HK-2 (cell line): ENCODE measurements around the gene ZNF558.

Source experiments
- DNase-seq: peaks from one replicate; pipeline ENCODE4 v3.0.0-alpha.2; 2018; ENCODE audit not compliant: unreplicated experiment

Gene ZNF558

GRCh38 chr19:8832132-8833021 lies at the start of gene ZNF558, which contains the start of gene MBD3L1:
Gene ZNF558 (minus strand): TSS chr19:8832304. CDS start chr19:8822659, 9,645 bp downstream.
Gene MBD3L1 (plus strand): TSS chr19:8832377. CDS start chr19:8842679, 10,302 bp downstream.
- peak; percentile 99 for DNase-seq

- no peak for DNase-seq
These were observed 49.4 kb upstream of the ZNF558 start for GRCh38 chr19:8881512-8881911.

GRCh38 chr19:8880868-8881488 lies 48.9 kb upstream of the ZNF558 start:
- DNase-seq = no peak

- DNase-seq = no peak
These were observed 46.0 kb upstream of the ZNF558 start for GRCh38 chr19:8877854-8878705.

- no peak for DNase-seq
These were observed 34.2 kb upstream of the ZNF558 start for GRCh38 chr19:8866344-8866743.

- DNase-seq = no peak
These were observed 26.2 kb upstream of the ZNF558 start for GRCh38 chr19:8858260-8858659.

- no peak for DNase-seq
These were observed 18.4 kb upstream of the ZNF558 start for GRCh38 chr19:8850488-8850887.

- DNase-seq = no peak
These were observed 17.1 kb upstream of the ZNF558 start for GRCh38 chr19:8849232-8849631.

GRCh38 chr19:8846819-8847218 lies 14.7 kb upstream of the ZNF558 start:
- DNase-seq = no peak

- no peak for DNase-seq
These were observed 8.6 kb upstream of the ZNF558 start for GRCh38 chr19:8840708-8841107.

GRCh38 chr19:8835877-8836276 lies 3.8 kb upstream of the ZNF558 start:
- no peak for DNase-seq

- no peak for DNase-seq
These were observed 3.3 kb upstream of the ZNF558 start for GRCh38 chr19:8835446-8835845.

GRCh38 chr19:8831832-8832131 lies 322 bp downstream of the ZNF558 start:
- no peak for DNase-seq

- DNase-seq = no peak
These were observed 731 bp downstream of the ZNF558 start for GRCh38 chr19:8831373-8831772.

- no peak for DNase-seq
These were observed 4.8 kb downstream of the ZNF558 start for GRCh38 chr19:8827277-8827676.

GRCh38 chr19:8826371-8826770 lies 5.7 kb downstream of the ZNF558 start:
- no peak for DNase-seq

GRCh38 chr19:8821748-8822241 lies 10.3 kb downstream of the ZNF558 start:
- DNase-seq = no peak

- no peak for DNase-seq
These were observed 11.9 kb downstream of the ZNF558 start for GRCh38 chr19:8820234-8820633.

GRCh38 chr19:8815780-8816179 lies 16.3 kb downstream of the ZNF558 start:
- DNase-seq = no peak

- DNase-seq = no peak
These were observed 17.9 kb downstream of the ZNF558 start for GRCh38 chr19:8814176-8814575.

GRCh38 chr19:8811315-8812172 lies 20.6 kb downstream of the ZNF558 start:
- no peak for DNase-seq
